Transverse colon (tissue), 4 donors: ENCODE measurements around the gene AKT1. TPM values are rescaled to one million over a fixed set of nuclear protein-coding genes. Genes with fewer than 3 reads are reported as not detected.
A peak's percentile ranks its signal among the peaks of the same experiment; 100 is the strongest.

Experiments used
- DNase-seq: peaks from one replicate; pipeline ENCODE4 v3.0.0-alpha.2; 2019
- H3K27ac ChIP-seq, 4 donors: fragments of 200-600 bp; sonication (generic); 2 replicates each; pipeline ENCODE4 v1.5.1; 2016 to 2018; ENCODE audit warnings: inconsistent platforms in 4 of 4
- H3K27me3 ChIP-seq: fragments of 200-600 bp; sonication (generic); 2 replicates; pipeline ENCODE4 v1.5.1; 2017; ENCODE audit warnings: inconsistent platforms
- H3K36me3 ChIP-seq, 4 donors: fragments of 200-600 bp; sonication (generic); 2 replicates each; pipeline ENCODE4 v1.5.1; 2017 to 2019; ENCODE audit warnings: inconsistent platforms in 4 of 4
- H3K4me1 ChIP-seq, 4 donors: fragments of 200-600 bp; sonication (generic); 2 replicates each; pipeline ENCODE4 v1.5.1; 2017 to 2020; ENCODE audit warnings: inconsistent platforms in 4 of 4
- H3K4me3 ChIP-seq, 4 donors: fragments of 200-600 bp; sonication (generic); 1 replicate in 1 of 4; 2 replicates in 3 of 4; pipeline versions ENCODE4 v1.5.1 to v1.6.1; 2017 to 2019; ENCODE audit warnings: inconsistent platforms in 4 of 4
- H3K9me3 ChIP-seq, 2 donors: fragments of 200-600 bp; sonication (generic); 2 replicates each; pipeline ENCODE4 v1.5.1; 2017 to 2019; ENCODE audit warnings: inconsistent platforms in 2 of 2
- EP300 ChIP-seq: sonication (generic); formaldehyde crosslinking; IDR thresholded peaks from one replicate; pipeline ENCODE4 v1.6.1; 2017; ENCODE audit warnings: antibody characterized with exemption, low read depth
- POLR2A ChIP-seq: fragments of 450-650 bp; IDR thresholded peaks from one replicate; pipeline ENCODE4 v1.6.1; 2016; ENCODE audit warnings: antibody characterized with exemption, mild to moderate bottlenecking, moderate library complexity
- POLR2AphosphoS5 ChIP-seq, 3 donors: sonication (generic); formaldehyde crosslinking; IDR thresholded peaks; one replicate each; pipeline ENCODE4 v1.6.1; 2016; ENCODE audit warnings: antibody characterized with exemption in 3 of 3
- WGBS, 2 donors: methylation state at CpG; one replicate each; pipeline ENCODE4 v1.1.5; 2018; ENCODE audit warnings: low coverage in 1 of 2; 5-methylcytosine and 5-hydroxymethylcytosine counted together
- in situ Hi-C, 4 donors: fragments of 200-750 bp; cut with MboI; loops; one replicate each; pipeline versions ENCODE4 v1.15.0 to v1.15.1; 2017; ENCODE audit warnings: low sequenced_read_pairs in 3 of 4, low pct_ligation_motif_present in 1 of 4, low pct_unique_long_range_greater_than_20kb in 1 of 4
- intact Hi-C: fragments of 100-400 bp; cut with DNase I; formaldehyde crosslinking; loops from one replicate; pipeline ENCODE4 v1.15.1; 2023; ENCODE audit warnings: low total_unique reads
- total RNA-seq, 4 donors: library from RNA; depleted of rRNA; stranded (reverse); fragments of >200 nt; gene quantifications; one replicate each; pipeline ENCODE4 v1.1.0, GENCODE V29; 2016
- TF ChIP-seq, protein P1 (sequence below), 5 experiments: fragments of 200-600 bp in 3 of 5; fragments of 450-650 bp in 2 of 5; sonication (generic) in 3 of 5; IDR thresholded peaks; 1 replicate in 2 of 5; 2 replicates in 3 of 5; pipeline ENCODE4 v1.5.1; 2016 to 2017; ENCODE audit warnings: antibody characterized with exemption in 5 of 5, inconsistent platforms in 3 of 5, mild to moderate bottlenecking in 2 of 5, moderate library complexity in 1 of 5

The AKT1 gene
- total RNA-seq, 4 donors from 2014 or later = 85.4 to 310 (median 136) TPM

DNA sequence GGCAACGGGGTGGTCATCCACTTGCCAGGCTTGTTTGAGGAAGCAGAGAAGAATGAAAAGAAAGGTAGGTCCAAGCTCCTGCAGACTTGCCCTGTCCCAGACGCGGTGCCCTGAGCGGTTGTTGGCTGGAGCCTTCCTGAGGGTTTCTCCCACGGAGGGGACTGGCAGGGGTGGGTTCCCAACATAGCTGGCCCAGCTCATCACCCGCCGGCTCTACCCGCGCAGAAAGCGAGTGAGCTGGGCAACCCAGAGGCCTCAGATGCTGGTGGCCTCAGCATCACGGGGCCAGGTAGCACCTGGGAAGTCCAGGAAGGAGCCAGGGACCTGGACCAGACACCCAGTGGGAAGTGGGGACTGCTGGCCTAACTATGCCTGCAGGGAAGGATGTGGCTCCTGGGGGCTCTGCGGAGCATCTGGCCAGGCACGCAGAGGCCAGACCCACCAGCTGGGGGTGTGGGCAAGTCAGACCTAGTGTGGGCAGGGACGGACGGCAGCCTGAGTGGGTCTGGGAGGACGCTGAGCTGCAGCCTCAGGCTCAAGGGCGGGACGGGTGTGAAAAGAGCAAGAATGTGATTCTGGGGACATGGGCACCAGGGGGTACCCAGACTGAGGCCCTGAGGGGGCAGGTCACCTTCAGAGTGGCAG lies 57.1 kb downstream of the AKT1 start:
- 90% methylated on average over 17 of the region's 18 CpGs; no CpG with 5 or more reads in 1 of the 2 donors for WGBS, 2 donors
- H3K4me1 ChIP-seq = peaks cover 6 to 12% (median 9%) of the 10 kb centered on the region in 4 donors
- TF ChIP-seq, protein P1, sequence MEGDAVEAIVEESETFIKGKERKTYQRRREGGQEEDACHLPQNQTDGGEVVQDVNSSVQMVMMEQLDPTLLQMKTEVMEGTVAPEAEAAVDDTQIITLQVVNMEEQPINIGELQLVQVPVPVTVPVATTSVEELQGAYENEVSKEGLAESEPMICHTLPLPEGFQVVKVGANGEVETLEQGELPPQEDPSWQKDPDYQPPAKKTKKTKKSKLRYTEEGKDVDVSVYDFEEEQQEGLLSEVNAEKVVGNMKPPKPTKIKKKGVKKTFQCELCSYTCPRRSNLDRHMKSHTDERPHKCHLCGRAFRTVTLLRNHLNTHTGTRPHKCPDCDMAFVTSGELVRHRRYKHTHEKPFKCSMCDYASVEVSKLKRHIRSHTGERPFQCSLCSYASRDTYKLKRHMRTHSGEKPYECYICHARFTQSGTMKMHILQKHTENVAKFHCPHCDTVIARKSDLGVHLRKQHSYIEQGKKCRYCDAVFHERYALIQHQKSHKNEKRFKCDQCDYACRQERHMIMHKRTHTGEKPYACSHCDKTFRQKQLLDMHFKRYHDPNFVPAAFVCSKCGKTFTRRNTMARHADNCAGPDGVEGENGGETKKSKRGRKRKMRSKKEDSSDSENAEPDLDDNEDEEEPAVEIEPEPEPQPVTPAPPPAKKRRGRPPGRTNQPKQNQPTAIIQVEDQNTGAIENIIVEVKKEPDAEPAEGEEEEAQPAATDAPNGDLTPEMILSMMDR (IDR thresholded peaks at IDR 0.05) = no peak
- TF ChIP-seq POLR2A = no peak
- TF ChIP-seq POLR2AphosphoS5 (IDR thresholded peaks at IDR 0.05) = no peak
- TF ChIP-seq EP300 = no peak
- no peak overlapping the region for H3K27ac ChIP-seq
- DNase-seq = no peak
- H3K36me3 ChIP-seq = no peaks in the 10 kb centered on the region
- H3K9me3 ChIP-seq = no peaks in the 10 kb centered on the region
- intact Hi-C loops = no loop called here
- H3K27me3 ChIP-seq = no peaks in the 10 kb centered on the region
- no peak overlapping the region for H3K4me3 ChIP-seq
- in situ Hi-C loops = no loop called here

DNA sequence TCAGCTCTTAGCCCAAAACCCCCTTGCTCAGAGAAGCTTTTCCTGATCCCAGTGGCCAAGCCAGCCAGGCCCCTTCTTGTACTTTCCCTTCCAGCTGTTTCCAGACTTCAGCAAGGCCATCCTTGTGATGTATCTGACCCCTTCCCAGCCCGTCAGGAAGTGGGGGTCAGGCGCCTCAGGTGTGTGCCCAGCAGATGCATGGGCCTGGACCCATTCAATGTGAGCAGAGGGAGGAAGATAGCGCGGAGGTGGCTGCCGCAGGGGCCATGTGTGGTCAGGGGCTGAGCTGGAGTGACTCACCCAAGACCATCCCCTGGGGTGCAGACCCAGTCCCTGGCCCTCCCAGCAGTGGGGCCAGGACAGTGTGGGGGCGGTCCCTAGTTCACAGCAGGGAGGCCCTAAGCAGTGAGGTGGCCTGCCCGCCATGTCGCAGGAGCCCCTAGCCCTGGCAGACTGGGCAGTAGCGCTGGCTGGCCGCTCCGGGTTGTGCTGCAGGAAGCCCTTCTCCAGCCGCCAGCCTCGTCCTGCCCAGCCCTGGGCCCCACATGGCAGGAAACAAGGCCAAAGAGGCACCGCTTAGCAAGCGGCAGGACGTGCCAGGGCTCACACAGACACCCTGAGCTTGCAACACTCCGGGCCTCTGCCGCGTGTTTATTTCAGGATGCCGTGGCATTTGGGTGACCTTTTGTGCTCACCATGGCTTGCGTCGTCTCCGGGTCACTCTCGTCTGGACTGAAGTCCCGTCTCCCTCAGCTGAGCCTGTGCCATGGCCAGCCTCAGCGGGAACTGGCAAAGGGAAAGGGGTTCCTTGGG lies 59.5 kb downstream of the AKT1 start:
- peaks cover 14 to 31% (median 25%) of the 10 kb centered on the region in 4 donors for H3K4me1 ChIP-seq
- TF ChIP-seq EP300 = peak; percentile 47
- TF ChIP-seq POLR2AphosphoS5 (IDR thresholded peaks at IDR 0.05) = peak in 2 of 3 donors; percentile 63 to 69
- TF ChIP-seq, protein P1 (IDR thresholded peaks at IDR 0.05) = no peak
- DNase-seq = peak; percentile 48
- in situ Hi-C loops = no loop called here
- H3K36me3 ChIP-seq = no peaks in the 10 kb centered on the region
- intact Hi-C loops = no loop called here
- peak overlapping the region; percentile 43 to 74 (median 62) for H3K27ac ChIP-seq
- WGBS, 2 donors = 78% methylated on average over 26 of the region's 26 CpGs; no CpG with 5 or more reads in 1 of the 2 donors
- no peak overlapping the region for H3K4me3 ChIP-seq
- H3K9me3 ChIP-seq = no peaks in the 10 kb centered on the region
- H3K27me3 ChIP-seq = no peaks in the 10 kb centered on the region

DNA sequence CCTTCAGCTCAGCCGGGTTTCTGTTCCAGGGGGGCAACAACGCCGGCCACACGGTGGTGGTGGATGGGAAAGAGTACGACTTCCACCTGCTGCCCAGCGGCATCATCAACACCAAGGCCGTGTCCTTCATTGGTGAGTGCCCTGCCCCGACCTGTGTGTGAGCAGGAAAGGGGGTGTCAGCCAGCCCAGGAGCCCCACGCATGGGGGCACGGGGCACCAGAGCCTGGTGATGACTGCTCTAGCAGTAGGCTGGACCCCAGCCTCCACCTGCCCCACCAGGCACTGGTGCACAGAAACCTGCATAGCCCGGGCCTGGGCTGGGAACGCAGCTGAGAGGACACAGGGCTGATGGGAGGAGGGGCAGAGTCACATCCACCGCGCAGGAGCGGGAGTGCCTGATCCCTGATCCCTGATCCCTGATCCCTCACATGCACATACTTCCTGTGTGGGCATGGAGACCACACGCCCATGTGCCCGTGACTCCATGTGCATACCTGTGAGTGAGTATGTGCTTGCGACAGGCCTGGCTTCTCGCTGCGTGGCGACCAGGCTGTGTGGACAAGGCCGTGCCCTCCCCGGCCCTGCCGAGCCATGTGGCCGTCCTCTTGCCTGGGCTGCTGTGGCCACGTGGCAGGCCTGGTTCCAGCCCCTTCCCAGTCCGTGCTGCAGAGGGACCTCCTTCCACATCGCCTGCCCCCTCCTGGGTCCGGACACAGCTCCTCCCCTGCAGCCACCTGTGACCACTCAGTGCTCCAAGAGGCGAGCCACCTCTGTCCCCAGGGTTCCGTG lies 60.4 kb downstream of the AKT1 start:
- in situ Hi-C loops = no loop called here

More for the DNA sequence above, 60.4 kb downstream of the AKT1 start:
- no peaks in the 10 kb centered on the region for H3K36me3 ChIP-seq
- H3K4me3 ChIP-seq = no peak overlapping the region
- 81% methylated on average over 30 of the region's 31 CpGs; no CpG with 5 or more reads in 1 of the 2 donors for WGBS, 2 donors
- H3K27me3 ChIP-seq = no peaks in the 10 kb centered on the region
- H3K9me3 ChIP-seq = no peaks in the 10 kb centered on the region
- TF ChIP-seq, protein P1 (IDR thresholded peaks at IDR 0.05) = no peak
- TF ChIP-seq EP300 = no peak
- TF ChIP-seq POLR2A = no peak
- TF ChIP-seq POLR2AphosphoS5 (IDR thresholded peaks at IDR 0.05) = no peak
- no peak for DNase-seq
- H3K4me1 ChIP-seq = peaks cover 14 to 31% (median 25%) of the 10 kb centered on the region in 4 donors
- peak overlapping the region; percentile 43 to 74 (median 62) for H3K27ac ChIP-seq
- intact Hi-C loops = no loop called here
